DND-41 (cell line): ENCODE results near the gene GNAT1.

Experiments used
- ATAC-seq: fragments of 200-7000 bp; cut with Tn5 transposase; 3 replicates; pipeline ENCODE4 v1.9.1; 2021; ENCODE audit warnings: low read depth; ENCODE audit not compliant: insufficient read depth
- DNase-seq: peaks from one replicate; pipeline ENCODE4 v3.0.0-alpha.2; 2020
- H2AFZ ChIP-seq: 2 replicates; pipeline ENCODE4 v1.6.0; 2012; ENCODE audit warnings: low read depth, low read length
- H3K27ac ChIP-seq: 2 replicates; pipeline ENCODE4 v1.5.1; 2012; ENCODE audit warnings: low read length, inconsistent platforms
- H3K27me3 ChIP-seq: fragments of 200-600 bp; sonication (generic); 2 replicates; pipeline ENCODE4 v1.6.0; 2012; ENCODE audit warnings: low read length, mild to moderate bottlenecking, inconsistent platforms; ENCODE audit not compliant: insufficient read depth, poor library complexity
- H3K36me3 ChIP-seq: 2 replicates; pipeline ENCODE4 v1.5.1; 2012; ENCODE audit warnings: low read length, inconsistent platforms; ENCODE audit not compliant: insufficient read depth
- H3K4me1 ChIP-seq: 2 replicates; pipeline ENCODE4 v1.5.1; 2012; ENCODE audit warnings: mild to moderate bottlenecking, low read length; ENCODE audit not compliant: insufficient read depth
- H3K4me2 ChIP-seq: 2 replicates; pipeline ENCODE4 v1.6.0; 2012; ENCODE audit warnings: mild to moderate bottlenecking, moderate library complexity, low read length, inconsistent platforms; ENCODE audit not compliant: insufficient read depth
- H3K4me3 ChIP-seq, 2 experiments: fragments of 200-600 bp in 1 of 2; shearing (Covaris generic) in 1 of 2; 2 replicates each; pipeline ENCODE4 v1.5.1; 2012 to 2016; ENCODE audit warnings: inconsistent platforms in 2 of 2, low read length in 2 of 2, mild to moderate bottlenecking in 2 of 2, low read depth in 1 of 2, moderate library complexity in 1 of 2
- H3K79me2 ChIP-seq: 2 replicates; pipeline ENCODE4 v1.6.0; 2012; ENCODE audit warnings: low read length, inconsistent platforms; ENCODE audit not compliant: insufficient read depth
- H3K9ac ChIP-seq: 2 replicates; pipeline ENCODE4 v1.6.0; 2012; ENCODE audit warnings: low read depth, mild to moderate bottlenecking, inconsistent platforms, low read length, moderate library complexity
- H3K9me3 ChIP-seq: 2 replicates; pipeline ENCODE4 v1.5.1; 2012; ENCODE audit warnings: low read length, moderate library complexity, mild to moderate bottlenecking, inconsistent platforms; ENCODE audit not compliant: insufficient read depth, severe bottlenecking
- H4K20me1 ChIP-seq: 2 replicates; pipeline ENCODE4 v1.6.0; 2012; ENCODE audit warnings: low read length; ENCODE audit not compliant: insufficient read depth
- EZH2 ChIP-seq: IDR thresholded peaks from 3 replicates; pipeline ENCODE4 v1.6.1; 2012; ENCODE audit warnings: borderline replicate concordance, low read depth, mild to moderate bottlenecking, moderate library complexity, low read length, inconsistent platforms; ENCODE audit not compliant: severe bottlenecking
- TF ChIP-seq, protein P1 (sequence below): IDR thresholded peaks from 2 replicates; pipeline ENCODE4 v1.5.1; 2012; ENCODE audit warnings: borderline replicate concordance, low read length, moderate library complexity, mild to moderate bottlenecking; ENCODE audit not compliant: poor library complexity, severe bottlenecking; ENCODE audit errors: extremely low read depth

Gene GNAT1

DNA sequence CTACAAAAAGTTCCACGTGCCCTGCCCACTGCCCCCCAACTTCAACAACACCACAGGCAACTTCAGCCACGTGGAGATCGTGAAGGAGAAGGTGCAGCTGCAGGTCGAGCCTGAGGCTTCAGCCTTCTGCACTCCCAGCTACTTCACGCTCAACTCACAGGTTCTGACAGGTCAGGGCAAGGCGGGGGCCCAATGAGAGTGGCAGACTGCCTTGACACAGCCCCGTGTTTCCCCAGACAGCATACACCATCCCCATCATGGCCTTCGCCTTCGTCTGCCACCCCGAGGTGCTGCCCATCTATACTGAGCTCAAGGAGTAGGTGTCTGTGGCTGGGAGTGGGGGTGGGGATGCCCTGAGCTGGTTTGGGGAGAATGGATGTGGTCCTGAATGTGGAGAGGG, 26.3 kb downstream of the GNAT1 start:
- Histone ChIP-seq H3K9me3 (no peaks in the 10 kb centered on the region), H3K27me3 (no peaks in the 10 kb centered on the region), H3K4me3 (no peak overlapping the region), H3K36me3 (no peaks in the 10 kb centered on the region), H3K9ac (no peak overlapping the region), H3K27ac (no peak overlapping the region), H4K20me1 (0 out of 2 replicates have a peak, but pooled peaks cover 4% of the 10 kb centered on the region), H3K79me2 (no peaks in the 10 kb centered on the region), H2AFZ (no peak overlapping the region), H3K4me1 (no peaks in the 10 kb centered on the region), H3K4me2 (no peak overlapping the region)
- TF ChIP-seq EZH2, result no peak
- TF ChIP-seq, protein P1, sequence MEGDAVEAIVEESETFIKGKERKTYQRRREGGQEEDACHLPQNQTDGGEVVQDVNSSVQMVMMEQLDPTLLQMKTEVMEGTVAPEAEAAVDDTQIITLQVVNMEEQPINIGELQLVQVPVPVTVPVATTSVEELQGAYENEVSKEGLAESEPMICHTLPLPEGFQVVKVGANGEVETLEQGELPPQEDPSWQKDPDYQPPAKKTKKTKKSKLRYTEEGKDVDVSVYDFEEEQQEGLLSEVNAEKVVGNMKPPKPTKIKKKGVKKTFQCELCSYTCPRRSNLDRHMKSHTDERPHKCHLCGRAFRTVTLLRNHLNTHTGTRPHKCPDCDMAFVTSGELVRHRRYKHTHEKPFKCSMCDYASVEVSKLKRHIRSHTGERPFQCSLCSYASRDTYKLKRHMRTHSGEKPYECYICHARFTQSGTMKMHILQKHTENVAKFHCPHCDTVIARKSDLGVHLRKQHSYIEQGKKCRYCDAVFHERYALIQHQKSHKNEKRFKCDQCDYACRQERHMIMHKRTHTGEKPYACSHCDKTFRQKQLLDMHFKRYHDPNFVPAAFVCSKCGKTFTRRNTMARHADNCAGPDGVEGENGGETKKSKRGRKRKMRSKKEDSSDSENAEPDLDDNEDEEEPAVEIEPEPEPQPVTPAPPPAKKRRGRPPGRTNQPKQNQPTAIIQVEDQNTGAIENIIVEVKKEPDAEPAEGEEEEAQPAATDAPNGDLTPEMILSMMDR, result no peak
- DNase-seq (no peak), ATAC-seq (no peak)

DNA sequence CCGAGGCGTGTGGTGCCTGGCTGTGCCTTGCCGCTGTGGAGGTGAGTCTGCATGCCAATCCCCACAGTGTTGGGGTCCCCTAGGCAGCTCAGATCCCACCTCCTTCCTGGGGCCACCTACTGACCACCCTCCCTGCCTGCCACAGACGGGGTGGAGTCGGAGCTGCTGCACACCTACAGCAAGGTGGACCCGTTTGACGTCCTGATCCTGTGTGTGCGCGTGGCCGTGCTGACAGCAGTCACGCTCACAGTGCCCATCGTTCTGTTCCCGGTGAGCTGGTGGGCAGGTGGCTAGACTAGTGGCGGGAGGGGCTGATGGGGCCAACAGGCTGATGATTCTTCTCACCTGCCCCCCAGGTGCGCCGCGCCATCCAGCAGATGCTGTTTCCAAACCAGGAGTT, 27.0 kb downstream of the GNAT1 start:
- Histone ChIP-seq H3K4me3 (no peak overlapping the region), H2AFZ (no peak overlapping the region), H3K27ac (no peak overlapping the region), H3K27me3 (no peaks in the 10 kb centered on the region), H4K20me1 (0 out of 2 replicates have a peak, but pooled peaks cover 4% of the 10 kb centered on the region), H3K9me3 (no peaks in the 10 kb centered on the region), H3K4me2 (no peak overlapping the region), H3K79me2 (no peaks in the 10 kb centered on the region), H3K4me1 (no peaks in the 10 kb centered on the region), H3K9ac (no peak overlapping the region), H3K36me3 (no peaks in the 10 kb centered on the region)
- TF ChIP-seq, protein P1, result no peak
- TF ChIP-seq EZH2, result no peak
- no peak for ATAC-seq
- DNase-seq, result no peak

DNA sequence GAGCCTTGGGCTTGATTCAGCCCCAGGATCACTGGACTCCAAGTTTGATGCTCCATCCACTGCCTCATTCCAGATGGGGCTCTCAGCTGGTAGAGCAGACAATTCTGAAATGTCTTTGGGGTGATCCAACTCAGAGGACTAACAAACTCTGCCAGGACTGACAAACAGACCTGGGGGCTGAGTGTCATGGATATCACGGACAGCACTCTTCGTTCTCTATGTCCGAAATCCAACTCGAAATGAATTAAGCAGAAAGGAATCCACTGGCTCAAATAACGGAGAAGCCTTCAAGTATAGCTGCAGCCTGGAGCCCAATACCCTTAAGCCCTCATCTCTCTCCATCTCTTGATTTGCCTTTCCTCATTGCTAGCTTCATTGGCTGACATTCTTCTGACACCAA, 27.9 kb downstream of the GNAT1 start:
- no peaks in the 10 kb centered on the region for H3K4me1 ChIP-seq
- TF ChIP-seq, protein P1, result no peak
- no peak for TF ChIP-seq EZH2
- no peaks in the 10 kb centered on the region for H3K27me3 ChIP-seq
- ATAC-seq, result no peak
- no peak overlapping the region for H3K27ac ChIP-seq
- H4K20me1 ChIP-seq, result 0 out of 2 replicates have a peak, but pooled peaks cover 4% of the 10 kb centered on the region
- no peak overlapping the region for H3K4me2 ChIP-seq
- H3K79me2 ChIP-seq, result no peaks in the 10 kb centered on the region
- no peak for DNase-seq
- no peaks in the 10 kb centered on the region for H3K9me3 ChIP-seq
- no peaks in the 10 kb centered on the region for H3K36me3 ChIP-seq
- no peak overlapping the region for H3K4me3 ChIP-seq
- no peak overlapping the region for H2AFZ ChIP-seq
- H3K9ac ChIP-seq, result no peak overlapping the region

DNA sequence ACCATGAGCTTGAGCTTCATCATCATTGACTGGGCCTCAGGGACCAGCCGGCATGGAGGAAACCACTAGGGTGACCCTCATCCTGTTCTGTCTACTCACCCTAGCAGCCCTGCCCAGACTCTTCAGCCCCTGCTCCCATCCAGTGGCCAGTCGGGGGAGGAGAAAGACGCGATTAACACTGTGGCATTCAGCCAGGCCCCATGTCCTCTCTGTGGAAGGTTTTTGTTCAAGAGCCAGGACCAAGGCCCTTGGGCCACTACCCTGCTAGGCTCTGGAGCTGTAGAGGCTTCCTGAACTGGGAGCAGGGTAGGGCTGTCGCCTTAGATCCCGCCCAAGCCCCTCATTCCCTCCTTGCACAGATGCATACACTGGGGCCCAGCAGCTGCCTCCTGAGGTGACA, 28.7 kb downstream of the GNAT1 start:
- H3K4me3 ChIP-seq, result no peak overlapping the region
- H3K27ac ChIP-seq, result no peak overlapping the region
- TF ChIP-seq, protein P1, result no peak
- TF ChIP-seq EZH2, result no peak
- no peak overlapping the region for H2AFZ ChIP-seq
- no peak overlapping the region for H3K9ac ChIP-seq
- no peak overlapping the region for H3K4me2 ChIP-seq
- 0 out of 2 replicates have a peak, but pooled peaks cover 4% of the 10 kb centered on the region for H4K20me1 ChIP-seq
- DNase-seq, result no peak
- H3K4me1 ChIP-seq, result no peaks in the 10 kb centered on the region
- H3K79me2 ChIP-seq, result no peaks in the 10 kb centered on the region
- no peaks in the 10 kb centered on the region for H3K27me3 ChIP-seq
- no peaks in the 10 kb centered on the region for H3K36me3 ChIP-seq
- H3K9me3 ChIP-seq, result no peaks in the 10 kb centered on the region
- ATAC-seq, result no peak
